ENCODE measurements around the gene CDC42EP1. TPM values are rescaled to one million over a fixed set of nuclear protein-coding genes. Genes with fewer than 3 reads are reported as not detected.
A peak's percentile ranks its signal among the peaks of the same experiment; 100 is the strongest.

CDC42EP1 gene
- total and polyA plus RNA-seq, 8 donors, result 68.8 to 139 (median 88.3) TPM

DNA sequence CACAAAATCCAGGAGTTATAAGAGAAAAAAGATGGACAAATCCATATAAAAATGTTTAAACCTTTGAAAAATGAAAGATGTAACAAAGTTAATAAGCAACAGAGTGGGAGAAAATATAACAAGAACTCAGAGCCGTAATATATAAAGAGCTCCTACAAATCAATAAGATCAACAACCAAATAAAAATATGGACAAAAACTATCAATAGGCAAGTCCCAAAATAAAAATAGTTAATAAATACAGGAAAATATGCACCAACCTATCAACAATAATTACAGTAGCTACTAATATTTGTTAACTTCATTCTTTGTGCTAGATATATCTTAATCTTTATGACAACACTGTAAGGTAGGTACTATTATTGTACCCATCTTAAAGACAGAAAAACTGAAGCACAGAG lies 43.8 kb upstream of the CDC42EP1 start:
- H3K4me1 ChIP-seq, result peaks cover 4 to 8% (median 6%) of the 10 kb centered on the region in 3 donors
- intact Hi-C loops (cut with DNase I), result no loop called here
- ATAC-seq, result no peak
- H3K27ac ChIP-seq, result no peak overlapping the region
- FAIRE-seq, result no peak
- no peaks in the 10 kb centered on the region for H3K9me3 ChIP-seq
- DNase-seq, result no peak
- no peaks in the 10 kb centered on the region for H3K36me3 ChIP-seq
- H3K4me3 ChIP-seq, result no peak overlapping the region
- 42 to 83% methylated on average over 1 of the region's 1 CpG for WGBS, 2 donors
- no peaks in the 10 kb centered on the region for H3K27me3 ChIP-seq
- TF ChIP-seq, protein P1, sequence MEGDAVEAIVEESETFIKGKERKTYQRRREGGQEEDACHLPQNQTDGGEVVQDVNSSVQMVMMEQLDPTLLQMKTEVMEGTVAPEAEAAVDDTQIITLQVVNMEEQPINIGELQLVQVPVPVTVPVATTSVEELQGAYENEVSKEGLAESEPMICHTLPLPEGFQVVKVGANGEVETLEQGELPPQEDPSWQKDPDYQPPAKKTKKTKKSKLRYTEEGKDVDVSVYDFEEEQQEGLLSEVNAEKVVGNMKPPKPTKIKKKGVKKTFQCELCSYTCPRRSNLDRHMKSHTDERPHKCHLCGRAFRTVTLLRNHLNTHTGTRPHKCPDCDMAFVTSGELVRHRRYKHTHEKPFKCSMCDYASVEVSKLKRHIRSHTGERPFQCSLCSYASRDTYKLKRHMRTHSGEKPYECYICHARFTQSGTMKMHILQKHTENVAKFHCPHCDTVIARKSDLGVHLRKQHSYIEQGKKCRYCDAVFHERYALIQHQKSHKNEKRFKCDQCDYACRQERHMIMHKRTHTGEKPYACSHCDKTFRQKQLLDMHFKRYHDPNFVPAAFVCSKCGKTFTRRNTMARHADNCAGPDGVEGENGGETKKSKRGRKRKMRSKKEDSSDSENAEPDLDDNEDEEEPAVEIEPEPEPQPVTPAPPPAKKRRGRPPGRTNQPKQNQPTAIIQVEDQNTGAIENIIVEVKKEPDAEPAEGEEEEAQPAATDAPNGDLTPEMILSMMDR (IDR thresholded peaks at IDR 0.05), result no peak

DNA sequence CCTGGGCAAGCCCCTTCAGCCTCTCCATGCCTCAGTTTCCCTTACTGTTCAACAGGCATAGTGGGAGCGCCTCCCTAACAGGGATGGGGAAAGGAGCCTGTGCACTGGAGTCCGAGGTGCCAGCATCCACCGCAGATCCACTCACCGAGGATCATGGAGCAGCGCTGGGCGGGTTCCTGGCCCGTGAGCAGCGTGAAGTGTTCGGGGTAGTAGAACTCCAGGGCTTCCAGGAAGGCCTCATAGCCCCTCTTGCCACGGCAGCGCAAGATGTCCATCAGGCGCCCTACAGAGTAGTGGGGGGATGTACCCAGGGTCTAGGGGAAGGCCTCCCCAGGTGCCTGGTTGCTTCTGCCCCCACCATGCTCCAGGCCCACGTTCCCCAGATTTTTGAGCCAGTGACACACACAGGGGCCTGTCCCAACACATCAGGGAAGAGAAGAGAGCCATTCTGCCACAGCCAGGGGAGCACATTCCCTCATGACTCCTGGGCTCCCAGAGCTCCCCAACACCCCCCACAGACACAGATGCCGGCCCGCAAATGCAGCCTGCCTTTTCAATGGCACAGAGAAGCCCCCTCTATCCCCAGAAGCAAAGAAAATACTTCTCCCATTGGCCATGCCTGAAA lies 42.3 kb upstream of the CDC42EP1 start:
- FAIRE-seq, result no peak
- WGBS, 2 donors, result 84 to 85% methylated on average over 15 of the region's 15 CpGs
- Histone ChIP-seq H3K4me3 (peak overlapping the region in 2 of 4 donors; percentile 60 to 81), H3K27ac (peak overlapping the region in 3 of 4 donors; percentile 42 to 75 (median 45)), H3K36me3 (no peaks in the 10 kb centered on the region), H3K27me3 (no peaks in the 10 kb centered on the region), H3K9me3 (no peaks in the 10 kb centered on the region), H3K4me1 (peaks cover 0 to 6% (median 3%) of the 10 kb centered on the region in 3 donors)
- ATAC-seq, result peak in 1 of 4 donors; percentile 3
- intact Hi-C loops (cut with DNase I), result no loop called here
- TF ChIP-seq, protein P1 (IDR thresholded peaks at IDR 0.05), result no peak
- peak in 2 of 6 donors; percentile 13 to 61 for DNase-seq

DNA sequence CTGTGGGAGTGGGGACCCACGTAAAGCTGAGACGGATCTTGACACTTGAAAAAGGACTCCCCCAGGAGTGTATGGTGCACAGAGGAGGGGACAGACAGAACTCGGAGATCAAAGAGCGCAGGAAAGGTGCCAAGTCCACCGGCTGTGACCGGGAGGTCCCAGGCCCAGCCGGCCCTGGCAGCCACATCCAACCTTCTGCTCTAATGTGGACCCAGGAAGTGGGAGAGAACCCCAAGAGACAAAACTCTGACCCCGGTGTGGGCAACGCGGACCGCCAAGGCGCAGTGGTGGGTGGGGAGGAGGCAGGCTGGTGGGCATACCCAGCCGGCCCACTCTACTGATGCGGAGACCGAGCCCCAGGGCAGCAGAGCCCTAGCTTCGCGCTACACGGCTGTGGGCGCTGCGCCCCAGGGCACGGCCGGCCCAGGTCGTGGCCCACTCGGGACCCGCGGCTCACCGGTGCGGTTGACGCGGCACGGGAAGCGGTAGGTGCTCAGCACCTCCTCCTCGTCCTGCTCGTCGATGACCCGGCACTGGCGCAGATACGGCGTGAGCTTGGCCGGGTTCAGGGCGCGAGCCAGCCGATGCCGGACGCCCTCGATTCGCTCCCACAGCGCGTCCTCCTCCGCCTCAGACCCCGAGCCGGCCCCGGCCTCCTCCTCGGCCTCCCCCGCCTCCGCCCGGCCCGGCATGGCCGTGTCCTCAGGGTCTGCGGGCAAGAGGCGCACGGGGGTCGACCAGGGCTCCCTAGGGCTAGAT lies 41.6 kb upstream of the CDC42EP1 start:
- FAIRE-seq (no peak), DNase-seq (peak in 3 of 6 donors; percentile 52 to 80 (median 73)), ATAC-seq (peak; percentile 32 to 53 (median 42))
- Histone ChIP-seq H3K27me3 (no peaks in the 10 kb centered on the region), H3K4me3 (peak overlapping the region; percentile 60 to 81 (median 68)), H3K9me3 (no peaks in the 10 kb centered on the region), H3K27ac (peak overlapping the region; percentile 28 to 75 (median 44)), H3K36me3 (no peaks in the 10 kb centered on the region), H3K4me1 (peaks cover 0 to 6% (median 3%) of the 10 kb centered on the region in 3 donors)
- TF ChIP-seq, protein P1 (IDR thresholded peaks at IDR 0.05), result no peak
- intact Hi-C loops (cut with DNase I), result no loop called here
- 4% methylated on average over 36 to 63 of the region's 63 CpGs for WGBS, 2 donors

DNA sequence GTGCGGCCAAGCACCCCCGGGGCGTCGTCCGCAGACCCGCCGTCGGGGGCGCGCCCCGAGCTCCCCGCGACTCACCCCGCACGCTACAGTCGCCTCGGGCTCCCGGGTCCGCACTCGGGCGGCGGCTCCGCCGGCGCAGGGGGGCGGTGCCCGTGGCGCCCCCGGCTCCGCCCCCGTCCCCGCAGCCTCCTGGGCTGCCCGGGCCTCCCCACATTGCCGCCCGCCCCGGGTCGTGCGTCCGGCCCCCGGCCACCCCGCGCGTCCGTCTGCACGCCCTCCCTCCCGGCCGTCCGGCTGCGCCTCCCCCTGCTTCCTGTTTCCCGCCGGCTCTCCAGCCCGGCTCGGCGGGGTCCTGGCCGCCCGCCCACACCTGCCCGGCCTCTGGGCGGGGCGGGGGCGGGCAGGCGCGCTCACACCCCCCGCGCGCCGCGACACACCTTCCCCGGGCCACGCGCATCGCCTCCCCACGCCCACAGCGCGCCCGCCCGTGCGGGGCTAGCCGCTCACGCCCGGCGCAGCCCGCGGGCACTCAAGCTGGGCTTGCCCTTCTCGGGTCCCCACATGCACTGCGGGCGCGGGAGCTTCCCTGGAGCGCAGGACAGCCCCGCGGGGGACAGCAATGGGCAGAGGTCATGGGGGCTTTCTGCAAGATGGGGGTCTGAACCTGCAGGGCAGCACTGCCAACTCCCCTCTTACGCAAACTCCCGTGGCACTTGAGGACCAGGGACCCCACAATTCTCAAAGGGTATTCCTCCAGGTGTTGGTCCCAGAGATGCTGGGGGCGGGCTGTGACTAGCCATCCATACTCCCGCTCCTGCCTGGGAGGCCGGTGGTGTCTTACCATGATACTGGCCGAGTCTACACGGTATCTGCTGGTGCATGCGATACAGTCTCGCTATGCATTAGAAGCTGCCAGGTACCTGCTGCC lies 40.7 kb upstream of the CDC42EP1 start, which contains the start of gene CARD10:
TSS of gene CARD10 (minus strand) at position 148 of the 928 bp plus-strand sequence. CDS start 215 bp downstream, outside the sequence.
- Histone ChIP-seq H3K9me3 (no peaks in the 10 kb centered on the region), H3K4me1 (peaks cover 0 to 6% (median 3%) of the 10 kb centered on the region in 3 donors), H3K27ac (peak within 1 kb of the TSS; percentile 28 to 75 (median 44)), H3K27me3 (no peaks in the 10 kb centered on the region), H3K36me3 (no peaks in the 10 kb centered on the region), H3K4me3 (peak within 1 kb of the TSS; percentile 60 to 81 (median 68))
- peak in 5 of 6 donors; percentile 61 to 84 (median 75) for DNase-seq
- TF ChIP-seq, protein P1 (IDR thresholded peaks at IDR 0.05), result no peak
- intact Hi-C loops (cut with DNase I), result no loop called here
- peak; percentile 58 to 80 (median 70) for ATAC-seq
- WGBS, 2 donors, result 3 to 9% methylated on average over 29 to 99 of the region's 99 CpGs
- FAIRE-seq, result no peak
